ENCODE measurements around the gene C4BPB.

GRCh38 chr1:207055386-207056001 lies 33.2 kb upstream of the C4BPB start:
- TF ChIP-seq FOXP2 (optimal IDR thresholded peaks at IDR 0.05; ENCODE audit: borderline replicate concordance, extremely low read depth, extremely low read length, insufficient read depth) (no peak), POLR2AphosphoS5 (IDR thresholded peaks at IDR 0.05; ENCODE audit: low read depth, low read length) (no peak), TAF1 (IDR thresholded peaks at IDR 0.05; ENCODE audit: borderline replicate concordance, insufficient read depth, low read length) (no peak), REST (IDR thresholded peaks at IDR 0.05; ENCODE audit: insufficient read depth in 1 of 2, low read depth in 2 of 2, low read length in 2 of 2) (no peak), SIN3A (IDR thresholded peaks at IDR 0.05; ENCODE audit: borderline replicate concordance, insufficient read depth, low read length) (no peak)
